Measurements from ENCODE around the gene ZMIZ1.

The ZMIZ1 gene

GRCh38 chr10:79222186-79222585, 153.4 kb downstream of the ZMIZ1 start:
- no peak for TF ChIP-seq TAF1 (IDR thresholded peaks at IDR 0.05; ENCODE audit: borderline replicate concordance, insufficient read depth, low read length)
- TF ChIP-seq POLR2AphosphoS5 (IDR thresholded peaks at IDR 0.05; ENCODE audit: low read depth, low read length) = no peak
- TF ChIP-seq SIN3A (IDR thresholded peaks at IDR 0.05; ENCODE audit: borderline replicate concordance, insufficient read depth, low read length) = no peak
- TF ChIP-seq, protein P1, sequence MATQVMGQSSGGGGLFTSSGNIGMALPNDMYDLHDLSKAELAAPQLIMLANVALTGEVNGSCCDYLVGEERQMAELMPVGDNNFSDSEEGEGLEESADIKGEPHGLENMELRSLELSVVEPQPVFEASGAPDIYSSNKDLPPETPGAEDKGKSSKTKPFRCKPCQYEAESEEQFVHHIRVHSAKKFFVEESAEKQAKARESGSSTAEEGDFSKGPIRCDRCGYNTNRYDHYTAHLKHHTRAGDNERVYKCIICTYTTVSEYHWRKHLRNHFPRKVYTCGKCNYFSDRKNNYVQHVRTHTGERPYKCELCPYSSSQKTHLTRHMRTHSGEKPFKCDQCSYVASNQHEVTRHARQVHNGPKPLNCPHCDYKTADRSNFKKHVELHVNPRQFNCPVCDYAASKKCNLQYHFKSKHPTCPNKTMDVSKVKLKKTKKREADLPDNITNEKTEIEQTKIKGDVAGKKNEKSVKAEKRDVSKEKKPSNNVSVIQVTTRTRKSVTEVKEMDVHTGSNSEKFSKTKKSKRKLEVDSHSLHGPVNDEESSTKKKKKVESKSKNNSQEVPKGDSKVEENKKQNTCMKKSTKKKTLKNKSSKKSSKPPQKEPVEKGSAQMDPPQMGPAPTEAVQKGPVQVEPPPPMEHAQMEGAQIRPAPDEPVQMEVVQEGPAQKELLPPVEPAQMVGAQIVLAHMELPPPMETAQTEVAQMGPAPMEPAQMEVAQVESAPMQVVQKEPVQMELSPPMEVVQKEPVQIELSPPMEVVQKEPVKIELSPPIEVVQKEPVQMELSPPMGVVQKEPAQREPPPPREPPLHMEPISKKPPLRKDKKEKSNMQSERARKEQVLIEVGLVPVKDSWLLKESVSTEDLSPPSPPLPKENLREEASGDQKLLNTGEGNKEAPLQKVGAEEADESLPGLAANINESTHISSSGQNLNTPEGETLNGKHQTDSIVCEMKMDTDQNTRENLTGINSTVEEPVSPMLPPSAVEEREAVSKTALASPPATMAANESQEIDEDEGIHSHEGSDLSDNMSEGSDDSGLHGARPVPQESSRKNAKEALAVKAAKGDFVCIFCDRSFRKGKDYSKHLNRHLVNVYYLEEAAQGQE (IDR thresholded peaks at IDR 0.05; ENCODE audit: insufficient read depth in 1 of 2, low read depth in 2 of 2, low read length in 2 of 2) = no peak
- TF ChIP-seq FOXP2 (optimal IDR thresholded peaks at IDR 0.05; ENCODE audit: borderline replicate concordance, extremely low read depth, extremely low read length, insufficient read depth) = no peak

GRCh38 chr10:79223091-79224048, 154.6 kb downstream of the ZMIZ1 start:
- TF ChIP-seq FOXP2 (optimal IDR thresholded peaks at IDR 0.05; ENCODE audit: borderline replicate concordance, extremely low read depth, extremely low read length, insufficient read depth) = no peak
- TF ChIP-seq SIN3A (IDR thresholded peaks at IDR 0.05; ENCODE audit: borderline replicate concordance, insufficient read depth, low read length) = no peak
- TF ChIP-seq POLR2AphosphoS5 (IDR thresholded peaks at IDR 0.05; ENCODE audit: low read depth, low read length) = no peak
- TF ChIP-seq, protein P1 (IDR thresholded peaks at IDR 0.05; ENCODE audit: insufficient read depth in 1 of 2, low read depth in 2 of 2, low read length in 2 of 2) = no peak
- no peak for TF ChIP-seq TAF1 (IDR thresholded peaks at IDR 0.05; ENCODE audit: borderline replicate concordance, insufficient read depth, low read length)

- TF ChIP-seq, protein P1 (IDR thresholded peaks at IDR 0.05; ENCODE audit: insufficient read depth in 1 of 2, low read depth in 2 of 2, low read length in 2 of 2) = no peak
- no peak for TF ChIP-seq SIN3A (IDR thresholded peaks at IDR 0.05; ENCODE audit: borderline replicate concordance, insufficient read depth, low read length)
- TF ChIP-seq POLR2AphosphoS5 (IDR thresholded peaks at IDR 0.05; ENCODE audit: low read depth, low read length) = no peak
- TF ChIP-seq TAF1 (IDR thresholded peaks at IDR 0.05; ENCODE audit: borderline replicate concordance, insufficient read depth, low read length) = no peak
- no peak for TF ChIP-seq FOXP2 (optimal IDR thresholded peaks at IDR 0.05; ENCODE audit: borderline replicate concordance, extremely low read depth, extremely low read length, insufficient read depth)
These were observed 155.6 kb downstream of the ZMIZ1 start for GRCh38 chr10:79224263-79224949.

DNA sequence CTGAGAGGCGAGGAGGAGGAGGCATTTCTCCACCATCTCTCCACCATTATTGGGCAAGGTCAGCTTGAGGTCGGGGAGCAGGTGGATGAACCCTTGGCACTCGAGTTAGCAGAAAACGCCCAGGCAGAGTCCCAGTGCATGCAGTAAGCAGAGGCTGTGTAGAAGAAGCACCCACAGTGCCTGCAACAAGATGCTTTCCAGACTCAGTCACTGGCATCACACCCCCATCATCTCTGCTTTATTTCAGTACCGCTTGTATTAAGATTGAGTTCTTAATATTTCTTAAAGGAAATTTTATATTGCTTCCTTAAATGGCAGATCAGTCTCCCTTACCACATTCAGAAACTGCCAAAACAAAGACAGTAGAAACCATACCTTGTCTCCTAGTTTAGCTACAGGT, 156.2 kb downstream of the ZMIZ1 start:
- TF ChIP-seq SIN3A (IDR thresholded peaks at IDR 0.05; ENCODE audit: borderline replicate concordance, insufficient read depth, low read length) = no peak

DNA sequence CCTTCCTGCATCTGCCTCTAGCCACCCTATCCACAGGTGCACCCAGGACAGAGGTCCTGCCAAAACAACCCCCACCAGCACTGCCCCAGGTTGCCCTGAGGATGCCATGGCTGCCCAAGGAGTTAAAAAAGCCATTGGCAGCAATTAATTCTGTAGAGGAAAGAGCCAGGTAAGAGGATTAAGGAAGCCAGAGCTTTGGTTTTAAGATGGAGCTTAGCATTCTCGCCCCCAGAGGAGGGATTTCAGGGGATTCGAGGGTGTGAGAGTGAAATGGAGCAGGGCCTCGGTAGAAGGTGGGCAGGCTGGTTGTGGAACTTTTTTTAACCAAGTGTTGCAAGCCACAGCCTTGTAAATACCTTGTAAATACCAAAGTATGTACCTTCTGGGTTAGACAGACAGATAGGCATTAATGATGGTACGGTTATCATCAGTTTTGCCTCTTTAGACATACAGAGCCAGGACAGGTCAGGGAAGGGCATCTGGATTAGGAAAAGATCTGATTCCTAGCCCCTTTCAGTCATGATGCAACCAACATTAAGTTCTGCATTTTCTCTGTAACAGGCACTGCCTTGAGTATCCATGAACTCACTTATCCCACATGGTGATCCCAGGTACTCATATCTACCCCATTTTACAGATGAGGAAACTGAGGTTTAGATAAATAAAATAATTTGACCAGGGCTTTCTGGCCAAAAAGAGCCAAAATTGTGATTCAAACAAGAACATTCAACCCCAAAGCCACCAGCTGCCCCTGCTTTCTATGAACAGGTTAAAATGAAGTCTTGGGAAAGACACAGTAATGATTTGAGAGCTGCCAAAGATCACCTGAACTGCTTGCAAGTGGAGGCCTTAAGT, 157.9 kb downstream of the ZMIZ1 start:
- TF ChIP-seq POLR2AphosphoS5 (IDR thresholded peaks at IDR 0.05; ENCODE audit: low read depth, low read length) = no peak
- no peak for TF ChIP-seq SIN3A (IDR thresholded peaks at IDR 0.05; ENCODE audit: borderline replicate concordance, insufficient read depth, low read length)
- TF ChIP-seq, protein P1 (IDR thresholded peaks at IDR 0.05; ENCODE audit: insufficient read depth in 1 of 2, low read depth in 2 of 2, low read length in 2 of 2) = no peak
- TF ChIP-seq FOXP2 (optimal IDR thresholded peaks at IDR 0.05; ENCODE audit: borderline replicate concordance, extremely low read depth, extremely low read length, insufficient read depth) = no peak
- no peak for TF ChIP-seq TAF1 (IDR thresholded peaks at IDR 0.05; ENCODE audit: borderline replicate concordance, insufficient read depth, low read length)
